Measurements from ENCODE around the gene DKC1.

DKC1 gene

DNA sequence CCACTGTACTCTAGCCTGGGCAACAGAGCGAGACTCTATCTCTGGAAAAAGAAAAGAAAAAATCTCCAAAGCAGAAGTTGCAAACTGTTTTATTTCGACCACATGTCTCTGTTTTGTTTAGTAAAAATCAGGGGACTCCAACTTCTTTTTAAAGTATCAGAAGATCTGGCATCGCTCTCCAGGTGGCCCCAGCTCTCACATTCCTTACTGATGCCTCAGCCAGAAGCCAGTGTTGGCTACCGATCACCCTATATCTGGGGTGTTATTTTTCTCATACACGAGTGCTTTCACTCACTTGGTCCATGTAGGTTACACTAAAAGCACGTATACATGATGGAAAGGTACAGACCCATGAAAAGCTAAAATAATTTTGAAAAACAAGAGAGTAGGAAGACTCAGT is 34.3 kb downstream of the DKC1 start:
- Histone ChIP-seq H3K9me3 (ENCODE audit: control insufficient read depth, insufficient read depth, low read length) (no peaks in the 10 kb centered on the region), H3K36me3 (ENCODE audit: control insufficient read depth, low read length) (no peaks in the 10 kb centered on the region), H3K4me2 (ENCODE audit: low read length) (no peak overlapping the region), H3K4me3 (ENCODE audit: low read length) (no peak overlapping the region), H3K9me2 (replicated peaks; ENCODE audit: control insufficient read depth, low read length) (no peaks in the 10 kb centered on the region), H3K27me3 (ENCODE audit: control insufficient read depth, low read length) (no peaks in the 10 kb centered on the region), H3K4me1 (ENCODE audit: control insufficient read depth, low read length) (0 out of 2 replicates have a peak, but pooled peaks cover 4% of the 10 kb centered on the region), H3K27ac (ENCODE audit: low read depth, low read length) (no peak overlapping the region), H4K20me1 (ENCODE audit: control insufficient read depth, insufficient read depth, low read depth, low read length) (no peaks in the 10 kb centered on the region), H3K79me2 (ENCODE audit: control insufficient read depth, low read length) (no peaks in the 10 kb centered on the region), H3F3A (ENCODE audit: control insufficient read depth, insufficient read depth) (no peaks in the 10 kb centered on the region)
- TF ChIP-seq, protein P1, sequence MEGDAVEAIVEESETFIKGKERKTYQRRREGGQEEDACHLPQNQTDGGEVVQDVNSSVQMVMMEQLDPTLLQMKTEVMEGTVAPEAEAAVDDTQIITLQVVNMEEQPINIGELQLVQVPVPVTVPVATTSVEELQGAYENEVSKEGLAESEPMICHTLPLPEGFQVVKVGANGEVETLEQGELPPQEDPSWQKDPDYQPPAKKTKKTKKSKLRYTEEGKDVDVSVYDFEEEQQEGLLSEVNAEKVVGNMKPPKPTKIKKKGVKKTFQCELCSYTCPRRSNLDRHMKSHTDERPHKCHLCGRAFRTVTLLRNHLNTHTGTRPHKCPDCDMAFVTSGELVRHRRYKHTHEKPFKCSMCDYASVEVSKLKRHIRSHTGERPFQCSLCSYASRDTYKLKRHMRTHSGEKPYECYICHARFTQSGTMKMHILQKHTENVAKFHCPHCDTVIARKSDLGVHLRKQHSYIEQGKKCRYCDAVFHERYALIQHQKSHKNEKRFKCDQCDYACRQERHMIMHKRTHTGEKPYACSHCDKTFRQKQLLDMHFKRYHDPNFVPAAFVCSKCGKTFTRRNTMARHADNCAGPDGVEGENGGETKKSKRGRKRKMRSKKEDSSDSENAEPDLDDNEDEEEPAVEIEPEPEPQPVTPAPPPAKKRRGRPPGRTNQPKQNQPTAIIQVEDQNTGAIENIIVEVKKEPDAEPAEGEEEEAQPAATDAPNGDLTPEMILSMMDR (IDR thresholded peaks at IDR 0.05; ENCODE audit: low read depth, low read length, poor library complexity, severe bottlenecking): no peak
- no peak for TF ChIP-seq EZH2phosphoT487 (IDR thresholded peaks at IDR 0.05; ENCODE audit: borderline replicate concordance, low read length)

DNA sequence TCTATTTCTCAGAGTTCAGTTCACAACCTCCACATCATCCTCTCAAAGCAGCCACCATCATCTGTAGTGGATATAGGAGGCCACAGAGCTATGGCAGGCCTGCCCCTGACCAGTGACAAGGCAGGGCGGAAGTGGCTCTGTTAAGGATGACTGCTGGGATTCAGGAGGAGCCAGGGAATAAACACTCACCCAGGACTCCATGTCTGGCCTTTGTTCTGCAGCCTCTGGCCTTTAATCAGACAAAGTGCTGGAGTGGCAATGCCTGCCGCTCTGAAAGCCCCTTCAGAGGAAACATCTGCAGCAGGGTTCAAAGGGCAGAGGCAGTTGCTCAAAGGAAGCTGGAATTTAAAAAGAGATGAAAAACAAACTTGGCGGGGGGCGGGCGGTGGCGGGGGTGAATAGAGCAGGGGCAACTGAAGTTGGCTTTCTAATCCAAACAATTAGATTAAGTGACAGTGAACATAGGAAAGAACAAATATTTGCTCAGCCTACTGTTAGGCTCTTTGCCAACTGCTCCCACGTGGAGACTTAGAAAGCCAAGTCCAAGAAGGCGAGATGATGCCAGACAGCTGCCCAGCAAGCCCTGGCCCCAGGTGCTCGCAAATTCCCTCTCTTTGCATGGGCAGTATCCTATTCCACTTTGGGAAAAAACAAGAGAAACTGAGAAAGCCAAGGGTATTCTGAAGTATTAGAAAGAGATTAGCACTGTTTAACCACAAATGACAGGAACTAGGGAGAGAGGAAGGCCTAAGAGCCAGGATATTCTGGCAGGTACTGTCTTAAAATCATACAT is 37.1 kb downstream of the DKC1 start:
- Histone ChIP-seq H3K27ac (ENCODE audit: low read depth, low read length) (no peak overlapping the region), H3K79me2 (ENCODE audit: control insufficient read depth, low read length) (no peaks in the 10 kb centered on the region), H3K4me3 (ENCODE audit: low read length) (no peak overlapping the region), H3K9me2 (replicated peaks; ENCODE audit: control insufficient read depth, low read length) (no peaks in the 10 kb centered on the region), H4K20me1 (ENCODE audit: control insufficient read depth, insufficient read depth, low read depth, low read length) (no peaks in the 10 kb centered on the region), H3K27me3 (ENCODE audit: control insufficient read depth, low read length) (peaks cover 3% of the 10 kb centered on the region; the same call in 1 of the 2 replicates), H3K9me3 (ENCODE audit: control insufficient read depth, insufficient read depth, low read length) (no peaks in the 10 kb centered on the region), H3K36me3 (ENCODE audit: control insufficient read depth, low read length) (no peaks in the 10 kb centered on the region), H3K4me2 (ENCODE audit: low read length) (no peak overlapping the region), H3K4me1 (ENCODE audit: control insufficient read depth, low read length) (0 out of 2 replicates have a peak, but pooled peaks cover 4% of the 10 kb centered on the region), H3F3A (ENCODE audit: control insufficient read depth, insufficient read depth) (no peaks in the 10 kb centered on the region)
- TF ChIP-seq, protein P1 (IDR thresholded peaks at IDR 0.05; ENCODE audit: low read depth, low read length, poor library complexity, severe bottlenecking): no peak
- TF ChIP-seq EZH2phosphoT487 (IDR thresholded peaks at IDR 0.05; ENCODE audit: borderline replicate concordance, low read length): no peak

DNA sequence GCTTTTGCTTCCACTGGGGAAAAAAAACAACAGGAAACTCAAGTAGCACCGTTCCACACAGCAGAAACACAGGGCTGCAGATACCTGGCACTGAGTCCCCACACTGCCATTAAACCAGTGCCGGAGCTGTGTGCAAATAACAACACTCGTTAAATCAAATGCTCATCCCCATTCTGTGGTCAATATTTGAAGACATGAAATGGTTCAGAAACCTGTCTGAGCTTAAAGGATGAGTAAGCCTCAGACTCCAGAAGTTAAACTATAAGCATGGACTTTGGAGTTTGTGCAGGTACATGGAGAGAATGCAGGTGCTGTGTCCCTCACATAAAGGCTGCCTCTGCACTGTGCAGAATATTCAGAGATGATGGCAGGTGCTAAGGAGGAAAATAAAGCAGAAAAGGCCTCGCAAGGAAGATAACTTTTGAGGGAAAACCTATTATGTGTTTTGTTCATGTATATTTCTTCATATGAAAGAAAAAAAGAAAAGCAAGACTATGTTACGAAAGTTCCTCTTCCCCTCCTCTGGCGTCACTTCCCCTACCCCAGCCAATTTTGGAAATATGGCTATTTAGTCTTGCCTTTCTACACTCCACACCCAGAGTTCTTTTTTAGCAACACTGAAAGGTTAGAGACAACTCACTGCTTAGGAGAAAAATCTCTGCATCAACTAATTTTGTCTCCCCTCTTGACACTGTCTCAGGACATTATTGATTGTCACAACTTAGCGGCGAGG is 38.0 kb downstream of the DKC1 start:
- Histone ChIP-seq H3K4me1 (ENCODE audit: control insufficient read depth, low read length) (peaks cover 6% of the 10 kb centered on the region; the same call in 1 of the 2 replicates), H3K79me2 (ENCODE audit: control insufficient read depth, low read length) (no peaks in the 10 kb centered on the region), H3K27ac (ENCODE audit: low read depth, low read length) (no peak overlapping the region), H4K20me1 (ENCODE audit: control insufficient read depth, insufficient read depth, low read depth, low read length) (no peaks in the 10 kb centered on the region), H3K27me3 (ENCODE audit: control insufficient read depth, low read length) (peaks cover 3% of the 10 kb centered on the region; the same call in 1 of the 2 replicates), H3K4me3 (ENCODE audit: low read length) (no peak overlapping the region), H3K9me3 (ENCODE audit: control insufficient read depth, insufficient read depth, low read length) (no peaks in the 10 kb centered on the region), H3K4me2 (ENCODE audit: low read length) (no peak overlapping the region), H3K36me3 (ENCODE audit: control insufficient read depth, low read length) (no peaks in the 10 kb centered on the region), H3K9me2 (replicated peaks; ENCODE audit: control insufficient read depth, low read length) (no peaks in the 10 kb centered on the region), H3F3A (ENCODE audit: control insufficient read depth, insufficient read depth) (no peaks in the 10 kb centered on the region)
- TF ChIP-seq, protein P1 (IDR thresholded peaks at IDR 0.05; ENCODE audit: low read depth, low read length, poor library complexity, severe bottlenecking): no peak
- TF ChIP-seq EZH2phosphoT487 (IDR thresholded peaks at IDR 0.05; ENCODE audit: borderline replicate concordance, low read length): no peak
